ENCODE results near the gene SIGMAR1.

SIGMAR1 gene

DNA sequence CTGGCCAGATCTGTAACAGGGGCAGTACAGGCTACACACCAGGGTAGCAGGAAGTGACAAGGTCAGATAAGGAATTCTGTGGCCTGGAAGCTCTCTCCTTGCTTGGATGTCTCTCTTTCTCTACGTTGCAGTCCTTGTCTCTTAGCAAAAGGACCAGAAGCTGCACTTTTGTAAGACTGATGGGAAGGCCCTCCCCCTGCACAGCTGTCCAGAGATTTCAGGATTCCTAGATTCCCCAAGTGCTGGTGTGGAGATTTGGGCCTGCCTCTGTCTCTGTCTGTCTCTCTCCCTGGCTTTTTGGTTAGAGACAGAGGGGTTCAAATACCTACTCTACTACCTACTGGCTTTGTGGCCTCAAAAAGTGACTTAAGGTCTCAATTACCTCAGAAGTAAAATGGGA, 38.0 kb downstream of the SIGMAR1 start:
- in situ Hi-C loops (cut with HindIII; ENCODE audit: low sequenced_read_pairs): no loop called here

GRCh38 chr9:34594177-34594576, 43.4 kb downstream of the SIGMAR1 start:
- DNase-seq (ENCODE audit: low read depth): no peak
- no peak overlapping the region for H3K4me3 ChIP-seq (ENCODE audit: low read depth, low read length)
- in situ Hi-C loops (cut with HindIII; ENCODE audit: low sequenced_read_pairs): no loop called here

More for the DNA sequence above, 38.0 kb downstream of the SIGMAR1 start:
- H3K4me3 ChIP-seq (ENCODE audit: low read depth, low read length): no peak overlapping the region
- DNase-seq (ENCODE audit: low read depth): no peak
- no peak for TF ChIP-seq CTCF (IDR thresholded peaks at IDR 0.05; ENCODE audit: low read depth, low read length, missing control alignments)

GRCh38 chr9:34592895-34593601, 44.5 kb downstream of the SIGMAR1 start:
- TF ChIP-seq CTCF (IDR thresholded peaks at IDR 0.05; ENCODE audit: low read depth, low read length, missing control alignments): no peak
- H3K4me3 ChIP-seq (ENCODE audit: low read depth, low read length): no peak overlapping the region
- in situ Hi-C loops (cut with HindIII; ENCODE audit: low sequenced_read_pairs): no loop called here
- DNase-seq (ENCODE audit: low read depth): no peak

More at GRCh38 chr9:34594177-34594576, 43.4 kb downstream of the SIGMAR1 start:
- no peak for TF ChIP-seq CTCF (IDR thresholded peaks at IDR 0.05; ENCODE audit: low read depth, low read length, missing control alignments)

DNA sequence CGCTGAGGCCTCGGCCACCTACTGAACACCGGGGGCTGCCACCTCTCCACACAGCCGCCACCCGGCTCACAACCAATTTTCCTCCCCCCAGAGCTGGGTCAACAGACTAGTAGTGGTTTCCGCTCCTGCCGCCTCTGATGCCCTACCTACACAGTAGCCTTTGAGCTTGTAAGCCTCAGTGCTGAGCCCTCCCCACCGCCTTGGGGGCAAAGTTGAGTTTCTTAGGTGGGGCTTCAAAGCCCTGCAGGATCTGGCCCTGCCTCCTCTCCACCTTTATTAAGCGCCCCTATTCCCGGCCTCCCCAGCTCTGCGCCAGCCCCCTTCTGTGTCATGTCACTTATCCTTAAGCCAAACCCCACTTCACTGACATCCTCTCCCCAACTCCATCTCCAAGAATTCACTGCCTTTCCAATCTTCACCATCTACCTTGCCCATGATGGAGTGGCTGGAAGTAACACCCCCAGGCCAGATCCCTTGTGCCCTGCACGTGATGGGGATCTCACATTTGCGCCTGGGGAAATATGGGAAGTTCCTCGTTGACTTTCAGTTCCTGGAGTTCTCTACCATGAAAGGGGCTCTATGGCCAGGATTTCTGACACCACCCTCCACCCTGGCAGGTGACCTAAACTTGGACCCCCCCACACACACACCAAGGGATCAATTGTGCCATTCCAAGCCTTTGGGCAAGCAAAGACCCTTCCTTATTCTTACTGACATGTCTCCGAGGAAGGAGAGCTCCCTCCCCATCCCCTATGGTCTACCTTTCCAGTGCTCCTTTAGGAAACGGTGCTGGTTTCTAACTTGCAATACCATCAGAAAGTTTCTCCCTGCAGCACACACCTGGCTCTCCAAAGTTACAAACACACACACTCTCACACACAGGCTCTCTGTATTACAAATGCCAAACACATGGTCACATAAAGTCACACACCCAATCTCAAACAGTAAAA, 45.4 kb downstream of the SIGMAR1 start:
- H3K4me3 ChIP-seq (ENCODE audit: low read depth, low read length): no peak overlapping the region
- in situ Hi-C loops (cut with HindIII; ENCODE audit: low sequenced_read_pairs): no loop called here
- no peak for DNase-seq (ENCODE audit: low read depth)
- no peak for TF ChIP-seq CTCF (IDR thresholded peaks at IDR 0.05; ENCODE audit: low read depth, low read length, missing control alignments)

GRCh38 chr9:34591248-34591916, 46.2 kb downstream of the SIGMAR1 start:
- in situ Hi-C loops (cut with HindIII; ENCODE audit: low sequenced_read_pairs): no loop called here
- DNase-seq (ENCODE audit: low read depth): peak; percentile 32
- TF ChIP-seq CTCF (IDR thresholded peaks at IDR 0.05; ENCODE audit: low read depth, low read length, missing control alignments): peak; percentile 86
- no peak overlapping the region for H3K4me3 ChIP-seq (ENCODE audit: low read depth, low read length)
